Germinal center (tissue), 1 donor: Measurements from ENCODE around the gene NEMP2.

Experiments
- DNase-seq: peaks from one replicate; pipeline ENCODE4 v3.0.0; 2012; ENCODE audit warnings: mixed read lengths, low spot score

Gene NEMP2

DNA sequence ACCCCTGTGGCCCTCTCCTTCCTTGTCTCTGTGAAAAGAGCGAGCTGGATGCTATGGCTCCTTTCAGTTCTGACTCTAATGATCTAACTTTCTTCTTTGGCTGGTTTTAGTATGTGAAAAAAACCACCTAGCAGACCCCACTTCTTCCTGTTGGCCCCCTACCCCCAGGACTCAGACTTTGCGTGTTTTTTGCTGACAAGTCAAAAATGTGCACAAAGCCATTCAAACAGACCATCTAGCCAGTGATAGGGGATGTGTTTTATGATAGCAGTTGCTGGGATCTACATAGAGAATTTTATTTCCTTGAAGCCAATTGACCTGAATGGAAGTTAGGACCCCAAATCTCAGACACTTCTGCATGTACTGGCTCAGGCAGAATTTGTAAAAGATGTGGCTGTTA is 77.3 kb downstream of the NEMP2 start:
- DNase-seq, result no peak

DNA sequence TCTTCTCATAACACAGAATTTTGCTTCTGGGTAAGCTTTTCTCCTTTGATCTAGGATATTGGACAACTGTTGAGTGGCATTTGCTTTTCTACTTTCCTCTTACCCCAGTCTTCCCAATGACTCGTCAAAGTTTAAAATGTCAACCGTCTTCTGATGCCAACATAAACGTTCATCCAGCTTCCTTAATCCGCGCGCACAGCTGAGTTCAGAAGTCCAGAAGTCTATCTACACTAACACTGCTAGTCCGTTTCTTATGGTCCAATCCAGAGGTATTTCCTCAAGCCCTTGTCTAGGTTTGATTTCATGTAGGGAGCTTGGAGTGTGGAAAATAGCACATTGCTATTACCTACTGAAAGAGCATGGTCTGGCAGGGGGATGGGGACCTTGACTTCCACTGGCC is 77.7 kb downstream of the NEMP2 start:
- no peak for DNase-seq

GRCh38 chr2:190455358-190456095 is 79.0 kb downstream of the NEMP2 start:
- DNase-seq, result no peak

DNA sequence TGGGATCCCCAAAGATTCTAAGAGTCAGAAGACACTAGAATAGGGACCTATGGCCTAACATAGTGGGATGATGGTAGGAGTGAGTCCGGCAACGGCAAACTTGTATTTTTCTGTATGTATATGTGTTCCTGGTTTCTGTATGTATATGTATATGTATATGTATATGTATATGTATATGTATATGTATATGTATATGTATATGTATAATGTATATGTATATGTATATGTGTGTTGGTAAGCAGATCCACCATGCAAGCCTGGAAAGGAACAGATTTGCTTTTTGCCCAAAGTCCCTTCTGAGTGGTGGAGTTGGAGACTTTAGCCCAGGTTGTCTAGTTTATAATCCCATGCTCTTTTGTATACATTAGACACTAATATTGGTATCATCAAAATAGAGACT is 79.7 kb downstream of the NEMP2 start:
- no peak for DNase-seq
